ENCODE data around the gene TBC1D23. TPM values are rescaled to one million over a fixed set of nuclear protein-coding genes. Genes with fewer than 3 reads are reported as not detected.

Gene TBC1D23
- polyA plus RNA-seq, 3 donors, result 10.2 to 22.7 (median 12.2) TPM

DNA sequence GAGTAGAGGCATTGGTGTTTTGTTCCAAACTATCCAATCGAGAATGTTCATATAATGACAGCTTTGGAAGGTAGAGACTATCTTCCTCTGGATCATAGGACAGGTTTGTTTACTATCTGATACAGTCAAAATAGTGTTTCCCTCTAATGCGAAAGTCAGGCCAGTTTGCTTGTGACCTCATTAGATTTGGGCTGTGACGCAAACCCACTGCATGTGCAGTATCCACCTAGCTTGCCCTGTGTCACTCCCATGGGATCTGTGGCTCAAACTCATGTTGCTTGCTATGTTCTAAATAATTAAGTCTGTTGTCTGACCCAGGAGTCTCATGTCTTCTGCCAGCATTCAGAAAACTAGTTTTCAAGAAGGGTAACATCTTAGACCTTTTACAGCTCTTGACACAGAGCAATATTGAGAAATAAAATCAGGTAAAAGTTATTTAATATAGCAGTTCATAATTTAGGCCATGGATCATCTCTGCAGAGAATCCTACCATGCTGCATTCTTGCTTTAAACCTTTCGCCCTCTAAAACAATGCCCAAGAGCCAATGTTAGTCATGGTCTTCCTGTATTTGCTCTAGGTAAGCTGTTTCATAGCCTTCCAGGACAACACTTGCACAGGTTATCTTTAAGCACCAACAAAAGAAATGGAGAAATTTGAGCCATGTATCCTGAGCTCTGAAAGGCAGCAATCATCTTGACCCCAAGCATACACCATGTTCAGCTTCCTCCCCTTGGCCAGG is 100.1 kb downstream of the TBC1D23 start:
- Histone ChIP-seq H3K36me3 (replicated peaks in 1 of 2; ENCODE audit: control insufficient read depth in 1 of 2, insufficient read depth in 2 of 2, low read length in 2 of 2) (peaks cover 42 to 79% of the 10 kb centered on the region in 2 donors), H2AFZ (ENCODE audit: insufficient read depth, low read depth, low read length, poor library complexity, severe bottlenecking) (no peak overlapping the region), H3K4me3 (replicated peaks in 1 of 3; ENCODE audit: low read depth in 2 of 3, low read length in 3 of 3) (no peak overlapping the region), H3K9me3 (replicated peaks in 1 of 2; ENCODE audit: control insufficient read depth in 1 of 2, insufficient read depth in 1 of 2, low read length in 2 of 2) (no peaks in the 10 kb centered on the region), H4K20me1 (ENCODE audit: insufficient read depth, low read length) (no peaks in the 10 kb centered on the region), H3K9ac (ENCODE audit: insufficient read depth, low read length, poor library complexity, severe bottlenecking) (no peak overlapping the region), H3K4me2 (replicated peaks; ENCODE audit: extremely low read depth, low read length, poor library complexity, severe bottlenecking) (no peak overlapping the region), H3K4me1 (ENCODE audit: control insufficient read depth in 1 of 2, insufficient read depth in 2 of 2, low read length in 2 of 2) (no peaks in the 10 kb centered on the region), H3K79me2 (ENCODE audit: insufficient read depth, low read length) (no peaks in the 10 kb centered on the region), H3K27me3 (ENCODE audit: control insufficient read depth in 2 of 2, insufficient read depth in 2 of 2, low read length in 2 of 2) (no peaks in the 10 kb centered on the region), H3K27ac (ENCODE audit: low read depth in 1 of 2, low read length in 2 of 2) (no peak overlapping the region)
- DNase-seq, result no peak
- H3K4me1 Mint-ChIP-seq, result no peaks in the 10 kb centered on the region
- intact Hi-C loops (cut with micrococcal nuclease), result no loop called here
- peak overlapping the region in 1 of 7 donors; percentile 32 for H3K27ac Mint-ChIP-seq
- H3K36me3 Mint-ChIP-seq, result peaks cover 57 to 72% of the 10 kb centered on the region in 2 donors
- WGBS (ENCODE audit: insufficient coverage), result 93% methylated on average over 3 of the region's 4 CpGs
- H3K4me3 Mint-ChIP-seq, result no peak overlapping the region
- H3K9me3 Mint-ChIP-seq, result peaks cover 0 to 3% (median 0%) of the 10 kb centered on the region in 7 donors
- no peaks in the 10 kb centered on the region for H3K27me3 Mint-ChIP-seq (ENCODE audit: low read depth in 3 of 3)
- TF ChIP-seq, protein P1, sequence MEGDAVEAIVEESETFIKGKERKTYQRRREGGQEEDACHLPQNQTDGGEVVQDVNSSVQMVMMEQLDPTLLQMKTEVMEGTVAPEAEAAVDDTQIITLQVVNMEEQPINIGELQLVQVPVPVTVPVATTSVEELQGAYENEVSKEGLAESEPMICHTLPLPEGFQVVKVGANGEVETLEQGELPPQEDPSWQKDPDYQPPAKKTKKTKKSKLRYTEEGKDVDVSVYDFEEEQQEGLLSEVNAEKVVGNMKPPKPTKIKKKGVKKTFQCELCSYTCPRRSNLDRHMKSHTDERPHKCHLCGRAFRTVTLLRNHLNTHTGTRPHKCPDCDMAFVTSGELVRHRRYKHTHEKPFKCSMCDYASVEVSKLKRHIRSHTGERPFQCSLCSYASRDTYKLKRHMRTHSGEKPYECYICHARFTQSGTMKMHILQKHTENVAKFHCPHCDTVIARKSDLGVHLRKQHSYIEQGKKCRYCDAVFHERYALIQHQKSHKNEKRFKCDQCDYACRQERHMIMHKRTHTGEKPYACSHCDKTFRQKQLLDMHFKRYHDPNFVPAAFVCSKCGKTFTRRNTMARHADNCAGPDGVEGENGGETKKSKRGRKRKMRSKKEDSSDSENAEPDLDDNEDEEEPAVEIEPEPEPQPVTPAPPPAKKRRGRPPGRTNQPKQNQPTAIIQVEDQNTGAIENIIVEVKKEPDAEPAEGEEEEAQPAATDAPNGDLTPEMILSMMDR (IDR thresholded peaks at IDR 0.05), result no peak

DNA sequence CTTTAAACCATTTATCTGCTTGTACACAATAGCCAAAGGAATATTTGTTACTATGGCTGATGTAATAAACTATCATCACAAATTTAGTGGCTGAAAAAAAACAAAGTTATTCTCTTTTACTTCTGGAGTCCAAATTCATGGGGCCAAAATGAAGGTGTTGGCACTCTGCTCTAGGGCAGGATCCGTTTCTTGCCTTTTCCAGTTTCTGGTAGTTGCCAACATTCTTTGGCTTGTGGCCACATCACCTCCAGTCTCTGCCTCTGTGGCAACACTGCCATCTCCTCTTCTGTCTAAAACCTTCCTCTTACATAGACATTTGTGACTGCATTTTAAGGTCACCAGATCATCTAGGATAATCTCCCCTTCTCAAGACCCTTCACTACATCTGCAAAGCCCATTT is 101.1 kb downstream of the TBC1D23 start:
- Histone ChIP-seq H3K9ac (ENCODE audit: insufficient read depth, low read length, poor library complexity, severe bottlenecking) (no peak overlapping the region), H3K9me3 (replicated peaks in 1 of 2; ENCODE audit: control insufficient read depth in 1 of 2, insufficient read depth in 1 of 2, low read length in 2 of 2) (no peaks in the 10 kb centered on the region), H3K27ac (ENCODE audit: low read depth in 1 of 2, low read length in 2 of 2) (no peak overlapping the region), H2AFZ (ENCODE audit: insufficient read depth, low read depth, low read length, poor library complexity, severe bottlenecking) (no peak overlapping the region), H3K4me1 (ENCODE audit: control insufficient read depth in 1 of 2, insufficient read depth in 2 of 2, low read length in 2 of 2) (no peaks in the 10 kb centered on the region), H3K4me2 (replicated peaks; ENCODE audit: extremely low read depth, low read length, poor library complexity, severe bottlenecking) (no peak overlapping the region), H3K27me3 (ENCODE audit: control insufficient read depth in 2 of 2, insufficient read depth in 2 of 2, low read length in 2 of 2) (no peaks in the 10 kb centered on the region), H3K79me2 (ENCODE audit: insufficient read depth, low read length) (no peaks in the 10 kb centered on the region), H3K36me3 (replicated peaks in 1 of 2; ENCODE audit: control insufficient read depth in 1 of 2, insufficient read depth in 2 of 2, low read length in 2 of 2) (peaks cover 44 to 84% of the 10 kb centered on the region in 2 donors), H3K4me3 (replicated peaks in 1 of 3; ENCODE audit: low read depth in 2 of 3, low read length in 3 of 3) (no peak overlapping the region), H4K20me1 (ENCODE audit: insufficient read depth, low read length) (no peaks in the 10 kb centered on the region)
- Mint-ChIP-seq H3K9me3 (peaks cover 0 to 3% (median 0%) of the 10 kb centered on the region in 7 donors), H3K4me3 (no peak overlapping the region), H3K36me3 (peaks cover 62 to 72% of the 10 kb centered on the region in 2 donors), H3K4me1 (no peaks in the 10 kb centered on the region), H3K27me3 (ENCODE audit: low read depth in 3 of 3) (no peaks in the 10 kb centered on the region), H3K27ac (no peak overlapping the region)
- 100% methylated on average over 1 of the region's 1 CpG for WGBS (ENCODE audit: insufficient coverage)
- DNase-seq, result no peak
- intact Hi-C loops (cut with micrococcal nuclease), result no loop called here
- TF ChIP-seq, protein P1 (IDR thresholded peaks at IDR 0.05), result no peak

All from CD14-positive monocyte (primary cell).